ENCODE measurements around the gene CORO7.

CORO7 gene

DNA sequence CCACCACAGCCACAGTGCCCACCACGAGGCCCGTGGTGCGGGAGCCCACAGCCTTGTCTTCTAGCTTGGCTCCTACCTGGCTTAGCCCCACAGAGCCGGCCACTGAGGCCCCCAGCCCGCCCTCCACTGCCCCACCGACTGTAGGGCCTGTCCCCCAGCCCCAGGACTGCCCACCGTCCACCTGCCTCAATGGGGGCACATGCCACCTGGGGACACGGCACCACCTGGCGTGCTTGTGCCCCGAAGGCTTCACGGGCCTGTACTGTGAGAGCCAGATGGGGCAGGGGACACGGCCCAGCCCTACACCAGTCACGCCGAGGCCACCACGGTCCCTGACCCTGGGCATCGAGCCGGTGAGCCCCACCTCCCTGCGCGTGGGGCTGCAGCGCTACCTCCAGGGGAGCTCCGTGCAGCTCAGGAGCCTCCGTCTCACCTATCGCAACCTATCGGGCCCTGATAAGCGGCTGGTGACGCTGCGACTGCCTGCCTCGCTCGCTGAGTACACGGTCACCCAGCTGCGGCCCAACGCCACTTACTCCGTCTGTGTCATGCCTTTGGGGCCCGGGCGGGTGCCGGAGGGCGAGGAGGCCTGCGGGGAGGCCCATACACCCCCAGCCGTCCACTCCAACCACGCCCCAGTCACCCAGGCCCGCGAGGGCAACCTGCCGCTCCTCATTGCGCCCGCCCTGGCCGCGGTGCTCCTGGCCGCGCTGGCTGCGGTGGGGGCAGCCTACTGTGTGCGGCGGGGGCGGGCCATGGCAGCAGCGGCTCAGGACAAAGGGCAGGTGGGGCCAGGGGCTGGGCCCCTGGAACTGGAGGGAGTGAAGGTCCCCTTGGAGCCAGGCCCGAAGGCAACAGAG, 34.2 kb downstream of the CORO7 start:
- TF ChIP-seq TAF1 (IDR thresholded peaks at IDR 0.05; ENCODE audit: borderline replicate concordance, insufficient read depth, low read length) = no peak
- TF ChIP-seq SIN3A (IDR thresholded peaks at IDR 0.05; ENCODE audit: borderline replicate concordance, insufficient read depth, low read length) = no peak
- TF ChIP-seq, protein P1, sequence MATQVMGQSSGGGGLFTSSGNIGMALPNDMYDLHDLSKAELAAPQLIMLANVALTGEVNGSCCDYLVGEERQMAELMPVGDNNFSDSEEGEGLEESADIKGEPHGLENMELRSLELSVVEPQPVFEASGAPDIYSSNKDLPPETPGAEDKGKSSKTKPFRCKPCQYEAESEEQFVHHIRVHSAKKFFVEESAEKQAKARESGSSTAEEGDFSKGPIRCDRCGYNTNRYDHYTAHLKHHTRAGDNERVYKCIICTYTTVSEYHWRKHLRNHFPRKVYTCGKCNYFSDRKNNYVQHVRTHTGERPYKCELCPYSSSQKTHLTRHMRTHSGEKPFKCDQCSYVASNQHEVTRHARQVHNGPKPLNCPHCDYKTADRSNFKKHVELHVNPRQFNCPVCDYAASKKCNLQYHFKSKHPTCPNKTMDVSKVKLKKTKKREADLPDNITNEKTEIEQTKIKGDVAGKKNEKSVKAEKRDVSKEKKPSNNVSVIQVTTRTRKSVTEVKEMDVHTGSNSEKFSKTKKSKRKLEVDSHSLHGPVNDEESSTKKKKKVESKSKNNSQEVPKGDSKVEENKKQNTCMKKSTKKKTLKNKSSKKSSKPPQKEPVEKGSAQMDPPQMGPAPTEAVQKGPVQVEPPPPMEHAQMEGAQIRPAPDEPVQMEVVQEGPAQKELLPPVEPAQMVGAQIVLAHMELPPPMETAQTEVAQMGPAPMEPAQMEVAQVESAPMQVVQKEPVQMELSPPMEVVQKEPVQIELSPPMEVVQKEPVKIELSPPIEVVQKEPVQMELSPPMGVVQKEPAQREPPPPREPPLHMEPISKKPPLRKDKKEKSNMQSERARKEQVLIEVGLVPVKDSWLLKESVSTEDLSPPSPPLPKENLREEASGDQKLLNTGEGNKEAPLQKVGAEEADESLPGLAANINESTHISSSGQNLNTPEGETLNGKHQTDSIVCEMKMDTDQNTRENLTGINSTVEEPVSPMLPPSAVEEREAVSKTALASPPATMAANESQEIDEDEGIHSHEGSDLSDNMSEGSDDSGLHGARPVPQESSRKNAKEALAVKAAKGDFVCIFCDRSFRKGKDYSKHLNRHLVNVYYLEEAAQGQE (IDR thresholded peaks at IDR 0.05; ENCODE audit: insufficient read depth in 1 of 2, low read depth in 2 of 2, low read length in 2 of 2) = no peak
- TF ChIP-seq POLR2AphosphoS5 (IDR thresholded peaks at IDR 0.05; ENCODE audit: low read depth, low read length) = no peak
- no peak for TF ChIP-seq FOXP2 (optimal IDR thresholded peaks at IDR 0.05; ENCODE audit: borderline replicate concordance, extremely low read depth, extremely low read length, insufficient read depth)

DNA sequence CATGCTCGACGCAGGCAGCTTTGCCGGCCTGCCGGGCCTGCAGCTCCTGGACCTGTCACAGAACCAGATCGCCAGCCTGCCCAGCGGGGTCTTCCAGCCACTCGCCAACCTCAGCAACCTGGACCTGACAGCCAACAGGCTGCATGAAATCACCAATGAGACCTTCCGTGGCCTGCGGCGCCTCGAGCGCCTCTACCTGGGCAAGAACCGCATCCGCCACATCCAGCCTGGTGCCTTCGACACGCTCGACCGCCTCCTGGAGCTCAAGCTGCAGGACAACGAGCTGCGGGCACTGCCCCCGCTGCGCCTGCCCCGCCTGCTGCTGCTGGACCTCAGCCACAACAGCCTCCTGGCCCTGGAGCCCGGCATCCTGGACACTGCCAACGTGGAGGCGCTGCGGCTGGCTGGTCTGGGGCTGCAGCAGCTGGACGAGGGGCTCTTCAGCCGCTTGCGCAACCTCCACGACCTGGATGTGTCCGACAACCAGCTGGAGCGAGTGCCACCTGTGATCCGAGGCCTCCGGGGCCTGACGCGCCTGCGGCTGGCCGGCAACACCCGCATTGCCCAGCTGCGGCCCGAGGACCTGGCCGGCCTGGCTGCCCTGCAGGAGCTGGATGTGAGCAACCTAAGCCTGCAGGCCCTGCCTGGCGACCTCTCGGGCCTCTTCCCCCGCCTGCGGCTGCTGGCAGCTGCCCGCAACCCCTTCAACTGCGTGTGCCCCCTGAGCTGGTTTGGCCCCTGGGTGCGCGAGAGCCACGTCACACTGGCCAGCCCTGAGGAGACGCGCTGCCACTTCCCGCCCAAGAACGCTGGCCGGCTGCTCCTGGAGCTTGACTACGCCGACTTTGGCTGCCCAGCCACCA, 35.1 kb downstream of the CORO7 start:
- TF ChIP-seq, protein P1 (IDR thresholded peaks at IDR 0.05; ENCODE audit: insufficient read depth in 1 of 2, low read depth in 2 of 2, low read length in 2 of 2) = no peak
- TF ChIP-seq FOXP2 (optimal IDR thresholded peaks at IDR 0.05; ENCODE audit: borderline replicate concordance, extremely low read depth, extremely low read length, insufficient read depth) (no peak), POLR2AphosphoS5 (IDR thresholded peaks at IDR 0.05; ENCODE audit: low read depth, low read length) (no peak), SIN3A (IDR thresholded peaks at IDR 0.05; ENCODE audit: borderline replicate concordance, insufficient read depth, low read length) (no peak), TAF1 (IDR thresholded peaks at IDR 0.05; ENCODE audit: borderline replicate concordance, insufficient read depth, low read length) (no peak)

DNA sequence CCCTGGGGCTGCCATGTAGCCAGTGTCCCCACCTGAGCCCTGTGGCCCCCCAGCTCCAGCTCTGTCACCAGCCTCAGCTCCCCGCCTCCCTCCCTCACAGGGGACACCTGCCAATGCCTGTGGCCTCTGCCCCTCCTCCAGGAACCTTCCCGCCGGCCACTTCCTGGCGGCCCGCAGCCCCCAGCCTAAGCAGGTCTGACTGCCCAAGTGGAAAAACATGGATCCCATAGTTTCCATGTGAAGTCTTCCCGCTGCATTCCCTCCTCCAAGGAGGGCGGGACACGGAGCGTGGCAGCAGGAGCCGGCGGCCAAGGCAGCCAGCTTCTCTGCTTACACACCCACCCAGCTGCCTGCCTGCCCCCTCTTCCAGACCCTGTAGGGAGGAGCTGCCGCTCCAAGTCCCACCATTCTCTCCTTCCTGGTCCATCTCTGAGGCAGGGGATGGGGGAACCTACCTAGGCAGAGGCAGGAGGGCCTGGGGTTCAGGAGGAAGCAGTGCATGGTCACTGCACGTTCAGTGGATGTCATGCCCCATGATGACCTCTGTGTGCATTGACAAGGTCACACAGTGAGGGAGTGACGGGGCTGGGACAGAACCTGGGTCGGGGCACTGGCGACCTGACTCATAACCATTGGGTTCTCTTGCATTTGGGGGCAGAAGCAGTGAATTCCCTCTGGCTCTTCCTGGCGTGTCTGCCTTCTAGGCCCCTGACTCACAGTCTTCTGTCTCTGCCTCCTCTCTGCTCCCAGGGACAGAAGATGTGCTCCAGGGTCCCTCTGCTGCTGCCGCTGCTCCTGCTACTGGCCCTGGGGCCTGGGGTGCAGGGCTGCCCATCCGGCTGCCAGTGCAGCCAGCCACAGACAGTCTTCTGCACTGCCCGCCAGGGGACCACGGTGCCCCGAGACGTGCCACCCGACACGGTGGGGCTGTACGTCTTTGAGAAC, 36.0 kb downstream of the CORO7 start:
- TF ChIP-seq TAF1 (IDR thresholded peaks at IDR 0.05; ENCODE audit: borderline replicate concordance, insufficient read depth, low read length) (no peak), FOXP2 (optimal IDR thresholded peaks at IDR 0.05; ENCODE audit: borderline replicate concordance, extremely low read depth, extremely low read length, insufficient read depth) (no peak), POLR2AphosphoS5 (IDR thresholded peaks at IDR 0.05; ENCODE audit: low read depth, low read length) (no peak), SIN3A (IDR thresholded peaks at IDR 0.05; ENCODE audit: borderline replicate concordance, insufficient read depth, low read length) (no peak)
- TF ChIP-seq, protein P1 (IDR thresholded peaks at IDR 0.05; ENCODE audit: insufficient read depth in 1 of 2, low read depth in 2 of 2, low read length in 2 of 2) = no peak

DNA sequence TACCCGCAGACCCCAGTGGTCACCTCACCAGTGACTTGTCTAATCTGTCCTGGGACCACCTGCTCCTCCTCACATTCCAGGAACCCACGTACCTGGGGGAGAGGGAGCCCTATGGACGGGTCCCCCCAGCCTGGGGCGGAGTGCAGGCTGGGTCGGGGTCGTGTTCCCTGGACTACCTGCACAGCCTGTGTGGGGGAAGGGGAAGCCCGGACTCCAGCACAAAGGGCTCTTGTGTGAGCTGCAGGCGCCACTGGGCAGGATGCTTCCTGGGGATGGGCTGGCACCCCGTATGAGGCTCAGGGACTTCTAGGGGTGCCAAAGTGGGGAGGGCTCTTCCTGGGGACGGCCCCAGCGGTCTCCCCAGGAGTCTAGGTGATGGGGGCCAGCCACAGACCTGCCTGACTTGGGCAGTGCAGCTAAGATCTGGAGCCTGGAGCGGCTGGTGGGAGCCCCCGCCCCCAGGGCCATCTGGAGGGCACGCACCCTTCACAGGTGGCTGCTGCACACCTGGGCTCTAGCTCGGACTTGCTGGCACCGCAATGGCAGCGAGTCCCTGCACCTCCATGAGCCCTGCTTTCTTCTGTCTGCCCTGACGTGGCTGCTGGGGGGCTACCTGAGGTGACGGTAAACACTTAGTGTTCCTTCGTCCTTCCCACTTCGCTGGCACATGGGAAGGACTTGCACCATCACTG, 37.3 kb downstream of the CORO7 start:
- TF ChIP-seq, protein P1 (IDR thresholded peaks at IDR 0.05; ENCODE audit: insufficient read depth in 1 of 2, low read depth in 2 of 2, low read length in 2 of 2) = no peak
- no peak for TF ChIP-seq SIN3A (IDR thresholded peaks at IDR 0.05; ENCODE audit: borderline replicate concordance, insufficient read depth, low read length)
- TF ChIP-seq FOXP2 (optimal IDR thresholded peaks at IDR 0.05; ENCODE audit: borderline replicate concordance, extremely low read depth, extremely low read length, insufficient read depth) = no peak
- TF ChIP-seq TAF1 (IDR thresholded peaks at IDR 0.05; ENCODE audit: borderline replicate concordance, insufficient read depth, low read length) = no peak
- no peak for TF ChIP-seq POLR2AphosphoS5 (IDR thresholded peaks at IDR 0.05; ENCODE audit: low read depth, low read length)

Data from PFSK-1 (cell line).